K562 treated with DMSO at 1 percent for 24 hours (cell line): ENCODE results near the gene IGFN1. TPM values are rescaled to one million over a fixed set of nuclear protein-coding genes. Genes with fewer than 3 reads are reported as not detected.

ENCODE experiments used
- total RNA-seq: library from RNA; unstranded; fragments of 300-600 nt; gene quantifications from 2 replicates; pipeline ENCODE4 v1.2.3, GENCODE V29; 2022; ENCODE audit warnings: low read depth; ENCODE audit not compliant: insufficient read depth

IGFN1 gene
- total RNA-seq: not detected in 2 replicates

GRCh38 chr1:201190624-201191051 is at the start of gene IGFN1:
IGFN1 (plus strand) TSS chr1:201190824; CDS start chr1:201193294, 2,470 bp downstream.

GRCh38 chr1:201154389-201155165 is 36.0 kb upstream of the IGFN1 start, which contains the start of gene TMEM9:
TMEM9 (minus strand) TSS chr1:201154474; CDS start chr1:201153923, 551 bp downstream.

Other genes with a start within 250 kb of the IGFN1 start
- 12.5 and 12.8 TPM in 2 replicates for gene KIF21B, start 167.1 kb upstream of the IGFN1 start, total RNA-seq
- gene CACNA1S, start 78.4 kb upstream of the IGFN1 start, total RNA-seq: not detected in 2 replicates
- not detected in 2 replicates for gene ASCL5, start 63.6 kb upstream of the IGFN1 start, total RNA-seq
- 133 and 147 TPM in 2 replicates for gene TMEM9, start 36.4 kb upstream of the IGFN1 start, total RNA-seq
- gene PKP1, start 92.7 kb downstream of the IGFN1 start, total RNA-seq: not detected in 2 replicates
- gene TNNT2, start 186.9 kb downstream of the IGFN1 start, total RNA-seq: not detected in 2 replicates
- gene LAD1, start 208.5 kb downstream of the IGFN1 start, total RNA-seq: not detected in 2 replicates
- not detected in 2 replicates for gene TNNI1, start 230.9 kb downstream of the IGFN1 start, total RNA-seq